CD8-positive, alpha-beta memory T cell (primary cell): ENCODE data around the gene VSIG1. TPM values are rescaled to one million over a fixed set of nuclear protein-coding genes. Genes with fewer than 3 reads are reported as not detected.
A peak's percentile ranks its signal among the peaks of the same experiment; 100 is the strongest.

Source experiments
- CTCF ChIA-PET: fragments of 350-600 bp; sonication (Branson Sonifier 250); formaldehyde crosslinking; loops from one replicate; lab custom pipeline; 2021; ENCODE audit warnings: antibody characterized with exemption; lab: Charles Lee
- POLR2A ChIA-PET: fragments of 350-600 bp; sonication (Branson Sonifier 250); formaldehyde crosslinking; loops from one replicate; lab custom pipeline; 2021; ENCODE audit warnings: antibody characterized with exemption; lab: Charles Lee
- DNase-seq, 5 donors: peaks; one replicate each; pipeline versions ENCODE4 v3.0.0 to v3.0.0-alpha.2; 2020 to 2022; ENCODE audit warnings: mixed read lengths in 1 of 5
- H3K27ac ChIP-seq: one replicate; pipeline ENCODE4 v1.7.0; 2013; ENCODE audit warnings: low read depth, mild to moderate bottlenecking, low read length, moderate library complexity
- H3K27me3 ChIP-seq: 2 replicates; pipeline ENCODE4 v1.7.0; 2013; ENCODE audit warnings: low read length, mild to moderate bottlenecking; ENCODE audit not compliant: insufficient read depth, poor library complexity, severe bottlenecking
- H3K36me3 ChIP-seq: 2 replicates; pipeline ENCODE4 v1.7.0; 2013; ENCODE audit warnings: mild to moderate bottlenecking, low read length, moderate library complexity; ENCODE audit not compliant: insufficient read depth
- H3K4me1 ChIP-seq: 2 replicates; pipeline ENCODE4 v1.7.0; 2013; ENCODE audit warnings: mild to moderate bottlenecking, low read length, moderate library complexity; ENCODE audit not compliant: insufficient read depth
- H3K4me3 ChIP-seq: 2 replicates; pipeline ENCODE4 v1.7.0; 2013; ENCODE audit warnings: mild to moderate bottlenecking, low read length
- H3K9me3 ChIP-seq: 2 replicates; pipeline ENCODE4 v1.7.0; 2013; ENCODE audit warnings: mild to moderate bottlenecking, low read length
- H3K27ac Mint-ChIP-seq, 8 donors: one replicate each; pipeline ENCODE4 v1.8.0; 2020 to 2021; ENCODE audit warnings: mixed read lengths in 8 of 8, mild to moderate bottlenecking in 6 of 8, inconsistent platforms in 3 of 8, moderate library complexity in 3 of 8
- H3K27me3 Mint-ChIP-seq, 2 donors: one replicate each; pipeline ENCODE4 v1.8.0; 2020 to 2021; ENCODE audit warnings: mixed read lengths in 2 of 2, mild to moderate bottlenecking in 1 of 2, moderate library complexity in 1 of 2
- H3K36me3 Mint-ChIP-seq, 3 donors: one replicate each; pipeline ENCODE4 v1.8.0; 2020 to 2021; ENCODE audit warnings: mixed read lengths in 3 of 3, inconsistent platforms in 1 of 3, mild to moderate bottlenecking in 1 of 3
- H3K4me1 Mint-ChIP-seq, 3 donors: one replicate each; pipeline ENCODE4 v1.8.0; 2020 to 2021; ENCODE audit warnings: mixed read lengths in 3 of 3, inconsistent platforms in 1 of 3, mild to moderate bottlenecking in 1 of 3
- H3K4me3 Mint-ChIP-seq, 7 donors: one replicate each; pipeline ENCODE4 v1.8.0; 2020 to 2021; ENCODE audit warnings: mixed read lengths in 7 of 7, mild to moderate bottlenecking in 6 of 7, moderate library complexity in 4 of 7, inconsistent platforms in 2 of 7
- H3K9me3 Mint-ChIP-seq, 5 donors: one replicate each; pipeline ENCODE4 v1.8.0; 2020 to 2022; ENCODE audit warnings: mixed read lengths in 5 of 5, mild to moderate bottlenecking in 3 of 5, moderate library complexity in 2 of 5, inconsistent platforms in 1 of 5
- polyA plus RNA-seq: library from polyadenylated mRNA; unstranded; fragments of 300-500 nt; fragmentation: Illumina TruSeq; gene quantifications from one replicate; pipeline ENCODE4 v1.2.3, GENCODE V29; 2021
- total RNA-seq, 2 experiments: library from RNA; stranded (reverse); gene quantifications; one replicate each; pipeline ENCODE4 v1.2.3, GENCODE V29; 2021

Gene VSIG1
- total and polyA plus RNA-seq, 3 experiments from 2014 or later = 1.9 to 14.9 (median 3.1) TPM

DNA sequence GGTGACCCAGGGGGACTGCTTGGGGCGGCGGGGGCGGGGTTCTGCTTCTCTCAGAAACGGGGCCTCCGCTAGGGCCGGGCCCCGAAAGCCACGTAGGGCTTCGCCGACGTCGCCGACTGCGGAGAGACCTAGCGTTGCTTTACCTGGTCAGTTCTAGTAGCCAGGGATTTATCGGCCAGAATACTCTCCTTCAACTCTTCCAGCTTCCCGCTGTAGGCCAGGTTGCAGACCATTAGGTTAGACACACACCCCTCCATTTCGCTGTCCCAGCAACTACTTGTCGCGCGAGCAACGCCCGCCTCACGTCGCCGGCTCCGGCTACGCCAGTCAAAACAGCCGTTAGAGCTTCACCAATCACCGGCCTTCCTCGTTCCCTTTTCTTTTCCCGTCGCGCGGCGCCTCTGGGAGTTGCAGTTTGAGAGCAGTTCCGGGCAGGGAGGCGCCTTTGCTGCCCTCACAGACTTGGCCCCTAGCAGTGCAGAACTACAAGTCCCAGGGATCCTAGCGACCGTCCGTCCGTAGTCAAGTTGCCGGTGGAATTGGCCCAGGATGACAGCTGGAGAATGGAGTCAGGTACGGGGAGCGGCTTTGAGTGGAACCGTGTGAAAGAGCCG, 46.5 kb downstream of the VSIG1 start, which contains the start of the genes ATG4A and PSMD10:
Gene ATG4A (plus strand): TSS at position 515 of the 614 bp plus-strand sequence. CDS start 49 bp downstream, at position 564.
Gene PSMD10 (minus strand): TSS at position 279 of the 614 bp plus-strand sequence. CDS start 22 bp downstream, at position 257.
- H3K4me1 ChIP-seq = peaks cover 4% of the 10 kb centered on the region
- DNase-seq = peak; percentile 77 to 93 (median 87)
- CTCF ChIA-PET = no interaction called here
- Mint-ChIP-seq H3K27ac (no peak within 1 kb of the TSS), H3K4me3 (no peak within 1 kb of the TSS), H3K36me3 (peaks cover 0 to 12% (median under 1%) of the 10 kb centered on the region in 3 donors), H3K4me1 (peaks cover 11 to 24% (median 13%) of the 10 kb centered on the region in 3 donors), H3K27me3 (peaks cover 0 to 2% of the 10 kb centered on the region in 2 donors), H3K9me3 (no peaks in the 10 kb centered on the region)
- peaks cover 5% of the 10 kb centered on the region for H3K36me3 ChIP-seq
- H3K9me3 ChIP-seq = no peaks in the 10 kb centered on the region
- H3K27ac ChIP-seq = peak within 1 kb of the TSS; percentile 86
- H3K27me3 ChIP-seq = no peaks in the 10 kb centered on the region
- POLR2A ChIA-PET = no interaction called here
- peak within 1 kb of the TSS; percentile 91 for H3K4me3 ChIP-seq

DNA sequence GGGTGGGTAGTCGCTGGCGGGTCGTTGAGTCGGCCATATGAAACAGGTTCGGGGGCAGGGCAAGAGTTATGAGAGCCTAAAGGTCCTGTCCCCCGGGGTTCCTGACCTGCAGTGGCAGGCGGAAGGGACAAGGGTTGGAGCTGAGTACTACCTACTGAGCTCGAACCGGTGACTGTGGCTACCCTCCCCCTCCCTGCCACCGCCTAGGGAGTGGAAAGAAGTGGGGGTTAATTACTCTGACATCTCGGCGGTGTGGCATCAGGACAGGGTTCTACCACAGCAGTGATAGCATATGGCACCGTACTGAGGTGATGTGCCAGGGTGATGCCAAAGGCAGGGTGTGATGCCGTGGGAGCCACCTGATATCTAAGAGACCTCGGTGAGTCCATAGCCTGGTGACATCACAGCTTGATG, 47.0 kb downstream of the VSIG1 start:
- no peaks in the 10 kb centered on the region for H3K27me3 ChIP-seq
- H3K9me3 Mint-ChIP-seq = no peaks in the 10 kb centered on the region
- no peak overlapping the region for H3K27ac Mint-ChIP-seq
- peaks cover 11 to 24% (median 13%) of the 10 kb centered on the region in 3 donors for H3K4me1 Mint-ChIP-seq
- no peaks in the 10 kb centered on the region for H3K9me3 ChIP-seq
- peak overlapping the region; percentile 91 for H3K4me3 ChIP-seq
- peaks cover 4% of the 10 kb centered on the region for H3K4me1 ChIP-seq
- POLR2A ChIA-PET = no interaction called here
- H3K27me3 Mint-ChIP-seq = peaks cover 0 to 2% of the 10 kb centered on the region in 2 donors
- CTCF ChIA-PET = no interaction called here
- peak overlapping the region; percentile 86 for H3K27ac ChIP-seq
- peaks cover 5% of the 10 kb centered on the region for H3K36me3 ChIP-seq
- peaks cover 0 to 9% (median 0%) of the 10 kb centered on the region in 3 donors for H3K36me3 Mint-ChIP-seq
- no peak for DNase-seq
- no peak overlapping the region for H3K4me3 Mint-ChIP-seq

DNA sequence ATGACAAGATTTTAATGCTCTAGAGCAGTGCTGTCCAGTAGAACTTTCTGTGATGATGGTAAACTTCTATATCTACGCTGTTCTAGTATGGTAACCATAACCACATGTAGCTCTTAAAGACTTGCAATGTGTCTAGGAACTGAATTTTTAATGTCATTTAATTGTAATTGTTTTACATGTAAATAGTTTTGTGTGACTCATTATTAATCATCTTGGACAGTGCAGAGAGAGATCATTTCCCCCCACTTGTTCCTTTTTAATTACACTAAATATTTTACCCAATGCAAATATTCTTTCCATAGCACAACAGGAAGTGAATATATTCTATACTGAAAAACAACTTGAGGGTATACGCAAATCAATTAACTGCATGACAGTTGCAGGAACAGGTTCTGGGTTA, 52.5 kb downstream of the VSIG1 start:
- Histone ChIP-seq H3K4me3 (no peak overlapping the region), H3K36me3 (no peaks in the 10 kb centered on the region), H3K9me3 (no peaks in the 10 kb centered on the region), H3K4me1 (no peaks in the 10 kb centered on the region), H3K27me3 (no peaks in the 10 kb centered on the region), H3K27ac (no peak overlapping the region)
- DNase-seq = no peak
- no peaks in the 10 kb centered on the region for H3K9me3 Mint-ChIP-seq
- POLR2A ChIA-PET = no interaction called here
- CTCF ChIA-PET = no interaction called here
- peaks cover 2 to 15% (median 6%) of the 10 kb centered on the region in 3 donors for H3K4me1 Mint-ChIP-seq
- H3K4me3 Mint-ChIP-seq = no peak overlapping the region
- no peaks in the 10 kb centered on the region for H3K36me3 Mint-ChIP-seq
- H3K27ac Mint-ChIP-seq = no peak overlapping the region
- peaks cover 0 to 3% of the 10 kb centered on the region in 2 donors for H3K27me3 Mint-ChIP-seq

DNA sequence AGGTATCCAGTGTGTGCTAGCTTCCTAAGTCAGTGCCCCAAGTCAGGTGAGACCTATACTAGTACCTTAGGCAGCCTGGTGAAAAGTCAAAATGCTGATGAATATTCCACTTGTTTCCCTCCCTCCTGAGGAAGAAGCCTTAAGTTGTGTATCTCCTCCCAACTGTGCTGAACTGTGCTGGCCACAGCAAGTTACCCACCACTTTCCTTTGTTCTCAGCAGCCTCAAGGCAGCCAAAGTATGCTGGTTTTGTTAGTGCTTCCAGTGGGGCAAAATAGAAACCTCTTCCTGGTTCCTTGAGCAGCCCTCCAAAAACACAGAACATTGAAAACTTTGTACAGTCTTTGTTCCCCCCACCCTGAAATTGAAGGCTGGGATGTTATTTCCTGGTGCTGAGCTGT, 60.6 kb downstream of the VSIG1 start:
- Mint-ChIP-seq H3K9me3 (no peaks in the 10 kb centered on the region), H3K27ac (no peak overlapping the region), H3K4me3 (no peak overlapping the region), H3K4me1 (peaks cover 0 to 11% (median 3%) of the 10 kb centered on the region in 3 donors), H3K27me3 (peaks cover 0 to 8% of the 10 kb centered on the region in 2 donors), H3K36me3 (no peaks in the 10 kb centered on the region)
- CTCF ChIA-PET = no interaction called here
- no peaks in the 10 kb centered on the region for H3K36me3 ChIP-seq
- POLR2A ChIA-PET = no interaction called here
- no peak for DNase-seq
- H3K27me3 ChIP-seq = no peaks in the 10 kb centered on the region
- H3K27ac ChIP-seq = no peak overlapping the region
- H3K4me3 ChIP-seq = no peak overlapping the region
- no peaks in the 10 kb centered on the region for H3K9me3 ChIP-seq
- H3K4me1 ChIP-seq = no peaks in the 10 kb centered on the region

DNA sequence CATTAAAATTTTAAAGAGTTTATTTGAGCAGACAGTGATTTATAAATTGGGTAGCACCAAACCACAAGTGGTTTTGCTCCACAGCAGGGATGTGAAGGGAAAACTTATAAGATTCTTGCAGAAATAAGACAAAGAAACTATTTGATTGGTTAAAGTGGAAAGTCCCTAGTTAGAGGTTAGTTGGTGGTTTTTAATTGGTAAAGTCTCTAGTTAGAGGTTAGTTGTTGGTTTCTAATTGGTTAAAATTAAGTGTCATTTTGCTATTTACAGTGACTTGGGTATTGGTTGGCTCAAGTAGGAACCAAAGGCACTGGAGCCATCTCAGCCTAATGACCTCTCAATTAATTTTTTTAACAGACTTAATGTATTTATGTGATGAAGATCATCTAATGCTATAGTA, 69.7 kb downstream of the VSIG1 start:
- peaks cover 0 to 3% (median 2%) of the 10 kb centered on the region in 3 donors for H3K36me3 Mint-ChIP-seq
- POLR2A ChIA-PET = no interaction called here

DNA sequence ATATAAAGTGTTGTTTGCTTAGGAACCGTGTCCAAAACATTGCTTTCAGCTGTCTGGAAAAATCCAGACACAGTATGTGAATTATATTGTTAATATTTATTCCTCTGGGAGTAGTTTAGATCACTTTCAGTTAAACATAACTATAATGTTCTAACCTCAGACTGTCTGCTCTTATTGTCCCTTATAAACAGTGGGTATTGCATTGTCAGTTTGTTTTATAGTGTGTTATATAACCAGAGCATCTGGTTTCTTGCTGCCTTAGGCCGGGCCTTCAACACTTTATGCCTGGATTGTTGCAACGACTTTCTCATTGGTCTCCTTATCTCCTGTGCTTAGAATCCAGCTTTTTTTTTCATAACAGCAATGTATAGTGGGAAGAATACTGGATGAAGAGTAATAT, 73.1 kb downstream of the VSIG1 start:
- H3K4me1 Mint-ChIP-seq = peaks cover 0 to 14% (median 3%) of the 10 kb centered on the region in 3 donors
- Histone ChIP-seq H3K9me3 (no peaks in the 10 kb centered on the region), H3K27me3 (no peaks in the 10 kb centered on the region), H3K4me1 (no peaks in the 10 kb centered on the region), H3K27ac (no peak overlapping the region), H3K36me3 (no peaks in the 10 kb centered on the region), H3K4me3 (no peak overlapping the region)
- H3K9me3 Mint-ChIP-seq = no peaks in the 10 kb centered on the region
- ChIA-PET POLR2A (no interaction called here), CTCF (no interaction called here)
- H3K4me3 Mint-ChIP-seq = no peak overlapping the region
- no peak overlapping the region for H3K27ac Mint-ChIP-seq
- DNase-seq = no peak
- peaks cover 0 to 3% (median 2%) of the 10 kb centered on the region in 3 donors for H3K36me3 Mint-ChIP-seq
- H3K27me3 Mint-ChIP-seq = peaks cover 0 to 2% of the 10 kb centered on the region in 2 donors

More for the DNA sequence above, 69.7 kb downstream of the VSIG1 start:
- H3K9me3 Mint-ChIP-seq = no peaks in the 10 kb centered on the region
- H3K36me3 ChIP-seq = no peaks in the 10 kb centered on the region
- no peak overlapping the region for H3K4me3 Mint-ChIP-seq
- no peak overlapping the region for H3K27ac Mint-ChIP-seq
- peaks cover 0 to 4% of the 10 kb centered on the region in 2 donors for H3K27me3 Mint-ChIP-seq
- H3K4me1 ChIP-seq = no peaks in the 10 kb centered on the region
- no peaks in the 10 kb centered on the region for H3K9me3 ChIP-seq
- H3K27ac ChIP-seq = no peak overlapping the region
- H3K27me3 ChIP-seq = no peaks in the 10 kb centered on the region
- CTCF ChIA-PET = no interaction called here
- no peak for DNase-seq
- no peak overlapping the region for H3K4me3 ChIP-seq
- peaks cover 0 to 14% (median 3%) of the 10 kb centered on the region in 3 donors for H3K4me1 Mint-ChIP-seq

DNA sequence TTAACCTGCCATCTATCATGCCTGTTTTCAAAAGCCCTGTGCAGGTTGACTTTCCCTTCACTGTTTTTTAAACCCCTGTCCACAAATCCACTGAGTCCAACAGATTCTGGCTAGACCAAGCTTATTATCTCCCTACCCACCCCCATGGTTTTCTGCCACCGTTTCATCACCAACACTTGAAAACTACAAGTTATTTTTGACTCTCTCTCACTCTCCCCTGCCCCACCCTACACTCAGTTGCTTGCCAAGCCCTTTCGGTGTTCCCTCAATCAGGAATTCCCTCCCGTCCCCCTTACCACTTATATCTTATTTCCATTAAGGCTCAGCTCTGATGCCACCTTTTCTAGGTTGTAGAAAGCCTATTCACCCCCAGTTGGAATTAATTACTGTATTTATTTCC, 76.4 kb downstream of the VSIG1 start:
- Histone ChIP-seq H3K27me3 (no peaks in the 10 kb centered on the region), H3K9me3 (no peaks in the 10 kb centered on the region), H3K4me1 (no peaks in the 10 kb centered on the region), H3K27ac (no peak overlapping the region), H3K4me3 (no peak overlapping the region), H3K36me3 (no peaks in the 10 kb centered on the region)
- POLR2A ChIA-PET = no interaction called here
- CTCF ChIA-PET = no interaction called here
- Mint-ChIP-seq H3K27ac (peak overlapping the region in 1 of 8 donors; percentile 32), H3K4me1 (no peaks in the 10 kb centered on the region), H3K36me3 (peaks cover 0 to 9% (median 2%) of the 10 kb centered on the region in 3 donors), H3K4me3 (no peak overlapping the region), H3K9me3 (no peaks in the 10 kb centered on the region), H3K27me3 (peaks cover 0 to 4% of the 10 kb centered on the region in 2 donors)
- DNase-seq = no peak

DNA sequence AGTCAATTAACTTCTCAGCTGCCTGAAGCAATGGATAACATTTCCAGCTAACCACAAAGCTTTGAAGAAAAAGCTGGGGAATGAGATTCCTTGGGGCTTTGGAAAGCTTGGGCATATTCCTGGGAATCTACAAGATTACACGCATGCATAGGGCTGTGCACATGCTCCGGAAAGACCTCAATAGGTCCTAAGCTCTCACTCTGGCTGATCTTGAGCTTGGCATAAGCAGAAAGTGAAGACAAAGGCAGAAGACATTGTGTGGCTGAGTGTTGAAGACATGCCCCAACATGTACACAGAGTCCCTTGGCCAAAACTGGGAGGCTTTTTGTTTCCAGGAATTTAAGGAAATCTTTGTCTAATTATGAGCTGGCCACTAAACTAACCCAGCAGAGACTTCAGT, 77.9 kb downstream of the VSIG1 start:
- H3K4me3 ChIP-seq = no peak overlapping the region
- H3K27ac Mint-ChIP-seq = no peak overlapping the region
- no peaks in the 10 kb centered on the region for H3K36me3 ChIP-seq
- H3K4me1 ChIP-seq = no peaks in the 10 kb centered on the region
- H3K27me3 ChIP-seq = no peaks in the 10 kb centered on the region
- POLR2A ChIA-PET = no interaction called here
- peaks cover 0 to 21% (median 2%) of the 10 kb centered on the region in 3 donors for H3K36me3 Mint-ChIP-seq
- H3K27ac ChIP-seq = no peak overlapping the region
- H3K9me3 Mint-ChIP-seq = no peaks in the 10 kb centered on the region
- no peaks in the 10 kb centered on the region for H3K9me3 ChIP-seq
- H3K4me3 Mint-ChIP-seq = no peak overlapping the region
- H3K27me3 Mint-ChIP-seq = peaks cover 0 to 4% of the 10 kb centered on the region in 2 donors
- no peak for DNase-seq
- no peaks in the 10 kb centered on the region for H3K4me1 Mint-ChIP-seq
- CTCF ChIA-PET = no interaction called here
